GM12892 (cell line): ENCODE results near the gene LMAN1. TPM values are rescaled to one million over a fixed set of nuclear protein-coding genes. Genes with fewer than 3 reads are reported as not detected.
A peak's percentile ranks its signal among the peaks of the same experiment; 100 is the strongest.

ENCODE experiments used
- DNase-seq: peaks from one replicate; pipeline ENCODE4 v3.0.0; 2011; ENCODE audit not compliant: insufficient read length
- FAIRE-seq: peaks from 2 replicates; lab custom pipeline; 2011; peaks lifted over from hg19 to GRCh38; lab: Jason Lieb, UNC
- POLR2A ChIP-seq: IDR thresholded peaks from 2 replicates; pipeline ENCODE4 v1.6.1; 2011; ENCODE audit warnings: low read depth, low read length, control low read depth
- POLR2AphosphoS5 ChIP-seq: IDR thresholded peaks from 2 replicates; pipeline ENCODE4 v1.6.1; 2011; ENCODE audit warnings: low read depth, low read length, control low read depth
- TAF1 ChIP-seq: IDR thresholded peaks from 2 replicates; pipeline ENCODE4 v1.6.1; 2011; ENCODE audit warnings: low read depth, mild to moderate bottlenecking, control low read depth, low read length, borderline replicate concordance
- polyA plus RNA-seq: library from polyadenylated mRNA; unstranded; fragments of >200 nt; gene quantifications from one replicate; pipeline ENCODE4 v1.2.1, GENCODE V29; 2012; ENCODE audit warnings: missing spikeins, inconsistent platforms; ENCODE audit not compliant: missing spikeins

LMAN1 gene, protein sequence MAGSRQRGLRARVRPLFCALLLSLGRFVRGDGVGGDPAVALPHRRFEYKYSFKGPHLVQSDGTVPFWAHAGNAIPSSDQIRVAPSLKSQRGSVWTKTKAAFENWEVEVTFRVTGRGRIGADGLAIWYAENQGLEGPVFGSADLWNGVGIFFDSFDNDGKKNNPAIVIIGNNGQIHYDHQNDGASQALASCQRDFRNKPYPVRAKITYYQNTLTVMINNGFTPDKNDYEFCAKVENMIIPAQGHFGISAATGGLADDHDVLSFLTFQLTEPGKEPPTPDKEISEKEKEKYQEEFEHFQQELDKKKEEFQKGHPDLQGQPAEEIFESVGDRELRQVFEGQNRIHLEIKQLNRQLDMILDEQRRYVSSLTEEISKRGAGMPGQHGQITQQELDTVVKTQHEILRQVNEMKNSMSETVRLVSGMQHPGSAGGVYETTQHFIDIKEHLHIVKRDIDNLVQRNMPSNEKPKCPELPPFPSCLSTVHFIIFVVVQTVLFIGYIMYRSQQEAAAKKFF
- polyA plus RNA-seq, result 66.2 TPM

DNA sequence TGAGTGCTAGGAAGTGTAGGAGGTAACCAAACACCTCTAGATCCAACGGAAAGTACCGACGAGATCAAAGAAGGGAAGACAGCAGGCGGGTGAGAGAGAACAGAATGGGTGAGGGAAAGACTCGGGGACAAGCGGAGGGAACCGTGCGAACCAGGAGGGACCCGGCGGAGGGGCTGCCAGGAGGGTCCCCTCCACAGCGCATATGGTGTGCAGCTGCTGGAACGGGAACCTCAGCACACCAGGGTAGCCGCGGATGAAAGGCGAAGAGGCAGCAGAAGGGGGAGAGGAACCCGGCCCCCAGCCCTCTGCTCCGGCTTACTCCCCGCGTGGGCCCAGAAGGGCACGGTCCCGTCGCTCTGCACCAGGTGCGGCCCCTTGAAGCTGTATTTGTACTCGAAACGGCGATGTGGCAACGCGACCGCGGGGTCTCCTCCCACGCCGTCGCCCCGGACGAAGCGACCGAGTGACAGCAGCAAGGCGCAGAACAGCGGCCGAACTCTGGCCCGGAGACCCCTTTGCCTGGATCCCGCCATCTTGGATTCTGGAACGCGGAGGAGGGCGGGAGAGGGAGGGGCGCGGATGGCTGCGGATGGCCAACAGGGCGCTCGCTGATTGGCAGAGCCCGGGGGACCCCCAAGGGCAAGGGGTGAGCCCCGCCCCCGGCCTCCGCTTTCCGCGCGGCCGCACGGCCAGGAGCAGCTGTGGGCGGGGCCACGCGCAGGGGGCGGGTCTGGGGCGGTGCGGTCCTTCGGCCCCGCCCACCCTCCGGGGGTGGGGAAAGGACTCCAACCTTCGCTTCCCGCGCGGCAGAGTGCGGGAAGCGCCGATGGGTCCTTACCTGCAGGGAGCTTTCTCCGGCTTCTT, at the start of gene LMAN1:
Gene LMAN1 (minus strand): TSS at position 554 of the 864 bp plus-strand sequence. CDS start 21 bp downstream, at position 533.
- peak; percentile 94 for FAIRE-seq
- DNase-seq, result peak; percentile 89
- peak; percentile 88 for TF ChIP-seq POLR2A
- peak; percentile 74; the same call in 1 of the 2 replicates for TF ChIP-seq POLR2AphosphoS5
- peak; percentile 90 for TF ChIP-seq TAF1

DNA sequence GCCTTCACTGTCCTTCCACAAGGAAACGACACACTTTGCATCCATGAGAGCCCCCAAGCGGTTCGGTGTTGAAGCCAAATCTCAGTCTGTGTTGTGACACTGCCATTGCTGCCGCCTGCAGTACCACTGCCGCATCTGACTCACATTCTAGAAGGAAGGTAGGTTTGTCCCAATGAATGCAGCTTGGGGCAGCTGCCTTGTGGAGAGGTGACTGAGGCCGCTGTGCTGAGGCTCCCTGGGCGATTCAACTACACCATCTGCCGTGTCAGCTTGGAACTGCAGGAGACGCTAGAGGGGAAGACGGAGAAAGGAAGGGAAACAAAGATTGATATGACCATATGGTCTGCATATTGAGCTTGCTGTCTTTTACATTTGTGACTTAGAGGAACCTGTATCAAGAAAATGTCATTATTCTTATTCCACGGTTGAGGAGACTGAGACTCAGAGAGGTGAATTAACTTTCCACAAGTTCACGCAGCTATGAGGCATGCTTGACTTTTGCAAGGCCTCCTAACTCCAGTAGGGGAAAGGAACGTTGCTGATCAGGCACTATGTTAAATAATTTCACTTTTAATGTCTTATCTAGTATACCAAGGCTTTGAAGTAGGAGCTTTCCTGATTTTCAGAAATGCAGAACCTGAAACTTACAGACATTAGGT, 43.5 kb upstream of the LMAN1 start:
- FAIRE-seq (peak; percentile 87), DNase-seq (peak; percentile 50)
- no peak for TF ChIP-seq POLR2A
- no peak for TF ChIP-seq TAF1
- no peak for TF ChIP-seq POLR2AphosphoS5

DNA sequence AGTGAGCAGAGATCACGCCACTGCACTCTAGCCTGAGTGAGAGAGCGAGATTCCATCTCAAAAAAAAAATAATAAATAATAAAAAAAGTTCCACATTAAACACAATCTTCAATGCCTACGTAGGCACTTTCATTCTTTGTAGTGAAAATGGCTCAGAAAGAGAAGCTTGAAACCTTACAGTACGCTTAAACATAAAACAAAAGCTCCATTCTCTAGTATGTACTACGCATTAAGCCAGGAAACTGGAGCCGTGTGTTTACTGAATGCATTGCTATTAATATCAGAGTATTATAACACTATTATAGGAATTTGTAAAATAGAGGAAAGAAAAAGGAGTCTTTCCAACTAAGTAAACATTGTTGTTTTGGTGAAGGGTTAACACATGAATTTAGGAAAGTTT, 41.3 kb upstream of the LMAN1 start:
- DNase-seq, result no peak
- FAIRE-seq, result no peak
- TF ChIP-seq TAF1 (no peak), POLR2AphosphoS5 (no peak), POLR2A (no peak)

DNA sequence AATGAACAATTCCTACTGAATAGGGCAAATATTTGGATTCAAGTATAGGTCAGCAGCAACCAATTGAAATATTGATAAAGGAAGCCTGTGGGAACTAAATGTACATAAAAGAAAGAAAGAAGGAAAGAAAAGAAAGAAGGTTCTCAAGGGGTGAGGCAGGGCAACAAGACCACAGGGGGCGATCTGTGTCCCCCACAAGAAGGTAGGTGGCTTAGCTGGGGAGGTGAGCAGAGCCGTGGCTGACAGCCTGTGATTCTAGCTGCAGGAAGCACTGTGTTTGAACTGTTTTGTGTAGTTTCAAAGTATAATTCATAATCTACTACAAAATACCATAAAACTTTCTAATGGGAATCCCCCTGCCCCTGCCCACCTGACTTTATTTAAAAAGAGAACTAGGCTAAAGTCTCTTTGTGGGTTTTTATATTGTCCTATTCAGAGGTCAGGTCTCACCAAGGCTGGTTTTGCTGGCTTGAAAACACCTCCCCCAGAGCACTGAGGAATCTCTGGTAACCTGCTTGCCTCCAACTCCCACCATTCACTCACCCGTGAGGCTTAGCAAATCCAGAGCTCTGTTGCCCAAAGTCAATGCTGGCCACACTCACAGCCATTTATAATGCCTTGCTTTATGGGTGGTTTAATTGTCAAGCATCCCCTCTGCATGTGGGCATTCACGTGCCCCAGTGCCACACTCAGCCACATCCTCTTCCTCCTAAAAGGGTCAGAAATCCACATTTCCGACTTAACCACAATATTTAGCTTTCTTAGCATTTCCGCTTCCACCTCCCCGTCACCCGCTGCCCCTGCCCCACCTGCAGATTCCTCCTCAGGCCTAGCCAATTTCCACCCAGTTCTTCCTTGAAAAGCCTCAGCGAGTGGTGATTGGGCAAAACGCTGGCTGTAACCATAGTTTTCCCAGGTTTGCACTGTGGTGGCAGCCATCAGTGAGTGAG, 36.4 kb upstream of the LMAN1 start:
- DNase-seq (no peak), FAIRE-seq (no peak)
- TF ChIP-seq POLR2A (no peak), POLR2AphosphoS5 (no peak), TAF1 (no peak)

DNA sequence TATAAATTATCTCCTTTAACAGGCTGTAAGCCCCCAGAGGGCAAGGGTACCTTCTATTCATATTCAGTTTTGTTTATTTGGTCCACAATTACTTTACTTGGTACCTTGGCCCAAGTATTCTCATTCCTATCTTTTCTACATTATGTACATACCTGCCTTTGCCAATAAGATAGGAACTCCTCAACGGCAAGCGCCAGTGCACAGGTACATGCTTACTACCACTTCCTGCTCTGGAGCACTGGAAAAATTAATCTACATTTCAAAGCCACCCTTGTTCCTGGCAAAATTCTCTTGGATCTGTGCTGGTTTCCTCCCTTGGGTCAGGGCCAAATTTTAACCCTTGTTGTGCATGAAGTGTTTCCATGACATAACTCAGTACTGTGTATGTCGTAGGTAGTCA, 34.3 kb upstream of the LMAN1 start:
- DNase-seq, result no peak
- TF ChIP-seq POLR2A (no peak), POLR2AphosphoS5 (no peak), TAF1 (no peak)
- no peak for FAIRE-seq

DNA sequence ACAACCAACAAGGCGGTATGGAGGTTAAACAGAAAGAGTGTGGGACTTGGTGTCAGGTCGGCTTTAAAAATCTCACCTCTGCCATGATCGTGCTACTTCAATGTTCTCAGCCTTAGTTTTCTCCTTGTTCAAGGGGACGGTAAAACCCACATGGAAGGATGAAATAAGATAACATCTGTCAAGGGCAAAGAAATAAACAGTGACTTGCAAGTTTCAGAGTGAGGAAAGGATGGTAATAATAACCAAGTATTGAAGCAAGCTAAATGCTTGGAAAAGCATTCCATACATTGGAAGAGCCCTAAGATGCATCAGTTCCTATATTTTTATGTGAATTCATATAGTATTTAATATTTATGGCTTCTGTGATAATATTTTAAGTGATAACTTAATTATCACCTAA, 29.8 kb upstream of the LMAN1 start:
- FAIRE-seq (no peak), DNase-seq (no peak)
- TF ChIP-seq POLR2AphosphoS5, result no peak
- TF ChIP-seq POLR2A, result no peak
- no peak for TF ChIP-seq TAF1

DNA sequence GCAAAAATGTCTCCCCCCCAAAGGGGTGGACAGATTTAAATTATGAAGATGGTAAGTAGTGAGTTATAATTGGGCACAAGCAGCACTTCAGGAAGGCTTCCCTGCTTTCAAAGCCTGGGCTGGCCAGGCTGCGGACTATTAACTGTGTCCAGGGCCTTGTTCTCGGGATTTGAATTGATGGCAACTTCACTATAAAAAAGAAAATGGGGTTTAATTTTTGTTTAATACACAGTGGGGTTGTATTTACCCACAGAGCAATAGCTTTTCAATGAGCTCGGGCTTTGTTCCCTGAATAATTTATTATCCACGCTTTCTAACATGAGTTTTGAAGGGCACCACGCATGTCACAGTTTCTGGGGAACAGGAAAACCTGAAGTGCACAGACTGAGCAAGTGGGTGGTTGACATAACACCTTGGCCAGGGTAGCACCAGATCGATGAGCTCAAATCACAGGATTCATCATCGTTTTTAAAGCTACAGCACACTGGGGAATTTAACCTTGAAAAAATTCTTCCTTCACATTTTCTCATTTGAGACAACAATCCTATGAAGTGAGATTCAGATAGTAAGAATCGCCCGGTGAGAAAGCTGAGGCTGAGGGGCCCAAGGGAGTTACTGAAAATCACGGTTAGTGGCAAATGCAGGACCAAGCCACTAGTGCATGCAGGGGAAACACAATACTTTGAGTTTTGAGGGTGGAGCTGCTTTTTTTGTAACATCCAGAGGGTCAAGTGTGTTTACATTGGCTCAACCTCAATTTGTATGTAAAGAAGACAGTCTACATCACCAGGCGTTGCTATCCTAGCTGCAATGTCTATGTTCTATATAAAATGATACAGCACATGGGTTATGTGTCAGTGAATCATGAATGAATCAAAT, 28.9 kb upstream of the LMAN1 start:
- no peak for FAIRE-seq
- DNase-seq, result no peak
- TF ChIP-seq POLR2A (no peak), POLR2AphosphoS5 (no peak), TAF1 (no peak)

DNA sequence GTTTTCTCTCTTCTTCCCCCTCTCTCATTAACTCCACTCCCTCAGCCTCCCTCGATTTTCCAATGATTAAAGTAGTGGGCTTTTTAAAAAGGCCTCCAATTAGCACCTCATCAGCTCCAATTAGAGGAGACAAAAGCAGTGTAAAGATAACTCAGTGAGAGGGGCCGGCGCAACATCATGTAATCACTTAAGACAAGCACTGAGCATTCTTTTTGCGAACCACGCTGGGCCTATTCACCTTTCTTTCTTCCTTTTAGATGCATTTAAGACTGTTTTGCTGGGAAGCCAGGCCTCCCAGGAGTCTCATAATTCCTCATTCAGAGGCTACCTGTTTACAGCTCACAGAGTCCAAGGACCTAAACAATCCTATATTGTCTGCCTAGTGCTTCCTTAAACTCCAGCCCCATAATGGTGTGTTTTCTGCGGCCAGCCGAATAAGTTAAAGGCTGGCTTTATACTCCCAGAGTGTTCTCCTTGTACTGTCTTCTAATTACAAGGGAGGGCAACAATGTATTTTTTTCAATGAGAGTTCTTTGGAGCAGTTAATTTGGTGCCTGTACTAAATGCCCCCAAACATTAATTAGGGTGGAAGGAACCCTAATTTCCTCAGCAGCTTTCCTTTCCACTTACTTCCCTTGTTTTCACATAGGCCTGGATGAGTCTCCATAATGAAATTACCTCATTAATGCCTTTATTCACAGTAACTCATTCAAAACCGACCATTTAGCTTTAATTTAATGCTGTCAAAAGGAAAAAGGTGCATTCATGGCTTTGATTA, 28.0 kb upstream of the LMAN1 start:
- FAIRE-seq, result no peak
- TF ChIP-seq POLR2A (no peak), TAF1 (no peak), POLR2AphosphoS5 (no peak)
- no peak for DNase-seq
